GM12872 (cell line): ENCODE data around the gene HEPACAM.

Experiments used
- CTCF ChIP-seq: IDR thresholded peaks from 3 replicates; pipeline ENCODE4 v1.5.1; 2011; ENCODE audit warnings: low read depth, mild to moderate bottlenecking, low read length, moderate library complexity; ENCODE audit not compliant: insufficient read depth

HEPACAM gene

GRCh38 chr11:124935548-124936514 is at the start of gene HEPACAM:
HEPACAM (minus strand) TSS chr11:124936047; CDS start chr11:124936006, 41 bp downstream.
- no peak for TF ChIP-seq CTCF

GRCh38 chr11:124984512-124984854 is 48.6 kb upstream of the HEPACAM start:
- TF ChIP-seq CTCF, result no peak

- TF ChIP-seq CTCF, result no peak
Measured at GRCh38 chr11:124983674-124984511, 48.0 kb upstream of the HEPACAM start.

- TF ChIP-seq CTCF, result no peak
Measured at GRCh38 chr11:124982043-124982442, 46.2 kb upstream of the HEPACAM start.

- no peak for TF ChIP-seq CTCF
Measured at GRCh38 chr11:124978316-124978715, 42.5 kb upstream of the HEPACAM start.

GRCh38 chr11:124977006-124977405 is 41.2 kb upstream of the HEPACAM start:
- TF ChIP-seq CTCF, result no peak

GRCh38 chr11:124976531-124976930 is 40.7 kb upstream of the HEPACAM start:
- no peak for TF ChIP-seq CTCF
